ENCODE data around the gene C14orf132. TPM values are rescaled to one million over a fixed set of nuclear protein-coding genes. Genes with fewer than 3 reads are reported as not detected.

C14orf132 gene
- total RNA-seq, 4 donors from 2014 or later = 28.3 to 78.3 (median 59.2) TPM

DNA sequence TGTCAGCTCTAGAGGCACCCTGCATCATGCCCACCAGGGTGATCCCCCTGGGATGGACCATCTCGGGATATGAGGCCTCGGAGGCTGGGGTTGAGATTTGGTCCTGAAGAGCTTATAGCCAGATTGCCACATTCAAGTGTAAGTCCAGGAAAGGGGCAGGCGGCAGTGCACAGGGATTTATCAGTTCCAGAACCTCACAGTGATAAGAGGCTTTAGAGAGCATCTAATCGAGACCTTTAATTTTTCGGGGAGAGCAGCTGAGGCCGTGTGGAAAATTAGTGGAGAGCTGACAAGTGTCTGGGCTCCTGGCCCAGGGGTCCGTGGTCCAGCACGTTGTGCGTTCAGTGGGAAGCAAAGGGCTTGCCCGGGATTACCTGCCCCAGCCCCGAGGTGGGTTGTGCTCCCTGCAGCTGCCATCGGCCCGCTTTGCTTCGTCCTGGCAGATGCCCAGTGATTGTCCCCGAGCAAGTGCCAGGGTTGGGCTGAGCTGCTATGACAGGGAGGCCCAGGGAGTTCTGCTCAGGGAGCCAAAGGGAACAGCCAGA lies 52.1 kb downstream of the C14orf132 start:
- WGBS = 89% methylated on average over 15 of the region's 15 CpGs
- Histone ChIP-seq H3K4me1 (peaks cover 10 to 31% (median 26%) of the 10 kb centered on the region in 4 donors), H3K36me3 (peaks cover 5 to 37% (median 26%) of the 10 kb centered on the region in 4 donors), H3K27ac (replicated peaks in 1 of 4) (no peak overlapping the region), H3K9me3 (no peaks in the 10 kb centered on the region), H3K4me3 (no peak overlapping the region), H3K27me3 (no peaks in the 10 kb centered on the region)
- no peak for DNase-seq (ENCODE audit: extremely low spot score)
- TF ChIP-seq POLR2AphosphoS5 (IDR thresholded peaks at IDR 0.05) (no peak), EP300 (IDR thresholded peaks at IDR 0.05) (no peak)
- intact Hi-C loops (cut with DNase I) = loop anchor here (10.0 kb wide), 1 partner anchor 526 kb away; no protein-coding TSS in a partner anchor

DNA sequence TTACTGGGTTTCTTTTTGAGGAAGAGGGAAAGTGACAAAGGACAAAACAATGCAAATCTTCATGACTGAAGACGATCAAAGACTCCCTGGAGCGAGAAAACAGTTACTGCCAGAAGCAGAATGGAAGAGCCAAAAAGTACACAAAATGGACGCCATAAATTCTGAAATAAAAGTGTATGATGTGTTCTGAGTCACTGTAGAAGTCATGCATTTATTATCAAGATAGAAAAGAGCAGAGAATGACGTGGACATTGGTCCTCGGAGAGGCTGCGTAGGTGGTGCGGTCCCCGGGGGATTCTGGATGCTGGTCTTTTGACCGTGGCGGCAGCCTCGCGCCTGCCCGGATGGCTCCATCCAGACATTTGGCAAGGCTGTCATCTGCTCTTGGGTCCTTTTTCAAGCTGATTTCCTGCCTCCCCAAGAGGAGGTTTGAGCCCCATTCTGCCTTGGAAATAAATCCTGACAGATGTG lies 52.8 kb downstream of the C14orf132 start:
- H3K9me3 ChIP-seq = no peaks in the 10 kb centered on the region
- no peak overlapping the region for H3K27ac ChIP-seq (replicated peaks in 1 of 4)
- H3K4me3 ChIP-seq = no peak overlapping the region
- WGBS = 89% methylated on average over 11 of the region's 13 CpGs
- peaks cover 0 to 29% (median 19%) of the 10 kb centered on the region in 4 donors for H3K36me3 ChIP-seq
- H3K4me1 ChIP-seq = peaks cover 10 to 33% (median 26%) of the 10 kb centered on the region in 4 donors
- no peak for DNase-seq (ENCODE audit: extremely low spot score)
- TF ChIP-seq POLR2AphosphoS5 (IDR thresholded peaks at IDR 0.05) (no peak), EP300 (IDR thresholded peaks at IDR 0.05) (no peak), POLR2A (IDR thresholded peaks at IDR 0.05; ENCODE audit: low read depth) (no peak)
- TF ChIP-seq, protein P1, sequence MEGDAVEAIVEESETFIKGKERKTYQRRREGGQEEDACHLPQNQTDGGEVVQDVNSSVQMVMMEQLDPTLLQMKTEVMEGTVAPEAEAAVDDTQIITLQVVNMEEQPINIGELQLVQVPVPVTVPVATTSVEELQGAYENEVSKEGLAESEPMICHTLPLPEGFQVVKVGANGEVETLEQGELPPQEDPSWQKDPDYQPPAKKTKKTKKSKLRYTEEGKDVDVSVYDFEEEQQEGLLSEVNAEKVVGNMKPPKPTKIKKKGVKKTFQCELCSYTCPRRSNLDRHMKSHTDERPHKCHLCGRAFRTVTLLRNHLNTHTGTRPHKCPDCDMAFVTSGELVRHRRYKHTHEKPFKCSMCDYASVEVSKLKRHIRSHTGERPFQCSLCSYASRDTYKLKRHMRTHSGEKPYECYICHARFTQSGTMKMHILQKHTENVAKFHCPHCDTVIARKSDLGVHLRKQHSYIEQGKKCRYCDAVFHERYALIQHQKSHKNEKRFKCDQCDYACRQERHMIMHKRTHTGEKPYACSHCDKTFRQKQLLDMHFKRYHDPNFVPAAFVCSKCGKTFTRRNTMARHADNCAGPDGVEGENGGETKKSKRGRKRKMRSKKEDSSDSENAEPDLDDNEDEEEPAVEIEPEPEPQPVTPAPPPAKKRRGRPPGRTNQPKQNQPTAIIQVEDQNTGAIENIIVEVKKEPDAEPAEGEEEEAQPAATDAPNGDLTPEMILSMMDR (IDR thresholded peaks at IDR 0.05) = no peak
- intact Hi-C loops (cut with DNase I) = loop anchor here (10.0 kb wide), 1 partner anchor 527 kb away; no protein-coding TSS in a partner anchor
- peaks cover 0 to 2% (median 0%) of the 10 kb centered on the region in 4 donors for H3K27me3 ChIP-seq

DNA sequence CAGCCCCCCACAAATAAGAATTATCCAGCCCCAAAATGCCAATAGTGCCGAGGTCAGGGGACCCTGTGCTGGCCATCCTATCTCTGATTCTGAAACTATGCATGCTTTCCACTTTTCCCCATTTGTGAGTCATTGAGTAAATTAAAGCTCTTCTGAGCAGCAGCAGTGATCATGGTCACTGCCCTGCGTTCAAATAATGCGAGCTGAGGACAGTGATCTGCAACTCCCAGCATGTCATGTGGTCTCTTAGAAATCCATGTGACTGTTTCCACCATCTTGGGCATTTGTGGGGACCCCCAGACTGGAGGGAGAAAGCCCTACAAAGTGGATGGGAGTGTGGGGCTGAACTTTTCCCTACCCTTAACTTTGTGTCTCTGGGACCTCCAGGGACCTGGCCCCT lies 53.8 kb downstream of the C14orf132 start:
- Histone ChIP-seq H3K4me3 (no peak overlapping the region), H3K9me3 (no peaks in the 10 kb centered on the region), H3K27ac (replicated peaks in 1 of 4) (no peak overlapping the region), H3K4me1 (peaks cover 10 to 33% (median 26%) of the 10 kb centered on the region in 4 donors), H3K36me3 (peaks cover 0 to 20% (median 10%) of the 10 kb centered on the region in 4 donors), H3K27me3 (peaks cover 0 to 10% (median 0%) of the 10 kb centered on the region in 4 donors)
- TF ChIP-seq, protein P1 (IDR thresholded peaks at IDR 0.05) = no peak
- TF ChIP-seq POLR2AphosphoS5 (IDR thresholded peaks at IDR 0.05) (no peak), POLR2A (IDR thresholded peaks at IDR 0.05; ENCODE audit: low read depth) (no peak), EP300 (IDR thresholded peaks at IDR 0.05) (no peak)
- no peak for DNase-seq (ENCODE audit: extremely low spot score)
- intact Hi-C loops (cut with DNase I) = loop anchor here (10.0 kb wide), 1 partner anchor 528 kb away; no protein-coding TSS in a partner anchor
- WGBS = 83% methylated on average over 3 of the region's 3 CpGs

DNA sequence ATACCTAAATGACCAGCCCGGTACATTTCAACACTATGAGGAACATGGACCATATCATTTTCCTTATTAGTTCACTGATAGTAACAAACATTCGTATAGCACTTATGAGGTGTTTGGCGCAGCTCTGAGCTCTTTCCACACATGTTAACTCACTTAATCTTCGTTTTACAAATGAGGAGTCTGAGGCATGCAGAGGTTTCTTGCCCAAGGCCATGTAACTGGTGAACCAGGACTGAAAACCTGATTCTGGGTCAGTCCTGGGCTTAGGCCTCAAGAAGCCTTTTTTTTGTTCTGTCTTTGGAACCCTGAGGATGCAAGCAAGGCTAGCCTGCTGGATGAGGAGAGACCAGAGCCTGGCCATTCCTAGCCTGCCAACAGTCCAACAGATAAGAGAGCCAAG lies 55.0 kb downstream of the C14orf132 start:
- peaks cover 10 to 33% (median 26%) of the 10 kb centered on the region in 4 donors for H3K4me1 ChIP-seq
- no peak for TF ChIP-seq EP300 (IDR thresholded peaks at IDR 0.05)
- no peak for TF ChIP-seq POLR2A (IDR thresholded peaks at IDR 0.05; ENCODE audit: low read depth)
- no peak for TF ChIP-seq POLR2AphosphoS5 (IDR thresholded peaks at IDR 0.05)
- TF ChIP-seq, protein P1 (IDR thresholded peaks at IDR 0.05) = no peak
- peaks cover 0 to 23% (median 0%) of the 10 kb centered on the region in 4 donors for H3K27me3 ChIP-seq
- H3K36me3 ChIP-seq = peaks cover 0 to 7% (median 2%) of the 10 kb centered on the region in 4 donors
- no peak for DNase-seq (ENCODE audit: extremely low spot score)
- no peak overlapping the region for H3K27ac ChIP-seq (replicated peaks in 1 of 4)
- intact Hi-C loops (cut with DNase I) = loop anchor here (10.0 kb wide), 1 partner anchor 529 kb away; no protein-coding TSS in a partner anchor
- WGBS = 94% methylated on average over 4 of the region's 4 CpGs
- H3K4me3 ChIP-seq = no peak overlapping the region
- H3K9me3 ChIP-seq = no peaks in the 10 kb centered on the region

DNA sequence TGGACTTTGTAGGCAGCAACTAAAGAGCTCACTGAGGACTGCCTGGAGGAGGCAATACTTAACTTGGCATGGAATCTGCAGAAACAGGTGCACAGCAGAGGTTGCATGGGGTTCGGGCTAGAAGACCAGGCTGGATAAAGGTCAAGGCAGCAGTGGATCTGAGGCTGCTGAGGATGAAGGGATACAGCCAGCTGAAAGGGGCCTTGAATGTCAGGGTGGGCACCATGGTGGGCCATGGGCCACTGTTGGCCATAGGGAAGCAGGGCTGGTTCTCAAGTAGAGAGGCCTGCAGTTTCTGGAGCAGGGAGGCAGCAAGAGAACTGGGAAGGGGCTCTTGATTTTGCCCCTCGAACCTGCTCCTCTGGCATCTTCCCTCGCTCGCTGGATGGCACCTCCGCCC lies 55.5 kb downstream of the C14orf132 start:
- Histone ChIP-seq H3K4me1 (peaks cover 10 to 33% (median 26%) of the 10 kb centered on the region in 4 donors), H3K27me3 (peaks cover 0 to 24% (median 0%) of the 10 kb centered on the region in 4 donors), H3K27ac (replicated peaks in 1 of 4) (no peak overlapping the region), H3K36me3 (peaks cover 0 to 2% (median under 1%) of the 10 kb centered on the region in 4 donors), H3K4me3 (no peak overlapping the region), H3K9me3 (no peaks in the 10 kb centered on the region)
- 98% methylated on average over 5 of the region's 5 CpGs for WGBS
- intact Hi-C loops (cut with DNase I) = loop anchor here (10.0 kb wide), 1 partner anchor 530 kb away; no protein-coding TSS in a partner anchor
- DNase-seq (ENCODE audit: extremely low spot score) = no peak
- no peak for TF ChIP-seq EP300 (IDR thresholded peaks at IDR 0.05)
- TF ChIP-seq POLR2AphosphoS5 (IDR thresholded peaks at IDR 0.05) = no peak
- TF ChIP-seq POLR2A (IDR thresholded peaks at IDR 0.05; ENCODE audit: low read depth) = no peak
- TF ChIP-seq, protein P1 (IDR thresholded peaks at IDR 0.05) = no peak

Measured in esophagus muscularis mucosa (tissue), 4 donors.